ENCODE measurements around the gene SEMA4A.
"Not testable (repeated sequence)": the region's sequence is repeated elsewhere in the genome, so short reads cannot be mapped to it uniquely, and the experiment has no call there.

Gene SEMA4A

DNA sequence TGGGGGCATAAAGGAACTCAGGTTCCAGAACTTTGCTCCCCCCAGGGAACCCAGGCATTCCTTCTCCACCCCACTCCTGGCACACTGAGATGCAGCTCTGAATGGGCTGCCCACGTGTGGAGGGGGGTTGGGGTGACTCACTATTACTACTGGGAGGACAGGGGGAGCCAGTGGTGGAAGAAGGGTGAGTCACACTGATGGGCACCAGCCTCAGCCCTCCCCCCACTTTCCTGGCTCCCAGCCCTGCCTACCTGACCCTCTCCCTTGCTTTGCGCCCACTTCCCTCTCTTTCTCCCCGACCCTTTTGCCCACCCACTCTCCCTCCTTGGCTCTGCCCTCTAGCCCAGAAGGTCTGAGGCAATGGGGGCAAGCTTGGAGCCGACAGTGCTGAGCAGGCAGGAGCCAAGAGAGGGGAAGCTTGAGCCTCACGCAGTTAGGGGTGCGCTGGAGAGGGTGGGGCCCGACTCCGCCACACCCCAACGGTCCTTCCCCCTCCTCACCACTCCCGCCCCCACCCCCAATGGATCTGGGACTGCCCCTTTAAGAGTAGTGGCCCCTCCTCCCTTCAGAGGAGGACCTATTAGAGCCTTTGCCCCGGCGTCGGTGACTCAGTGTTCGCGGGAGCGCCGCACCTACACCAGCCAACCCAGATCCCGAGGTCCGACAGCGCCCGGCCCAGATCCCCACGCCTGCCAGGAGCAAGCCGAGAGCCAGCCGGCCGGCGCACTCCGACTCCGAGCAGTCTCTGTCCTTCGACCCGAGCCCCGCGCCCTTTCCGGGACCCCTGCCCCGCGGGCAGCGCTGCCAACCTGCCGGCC is 39.1 kb upstream of the SEMA4A start, which contains the start of gene LMNA:
LMNA (plus strand) TSS at position 611 of the 818 bp plus-strand sequence. CDS start 208 bp downstream, outside the sequence.
- H3K27ac ChIP-seq, result peak within 1 kb of the TSS; percentile 80
- DNase-seq, result peak; percentile 89

DNA sequence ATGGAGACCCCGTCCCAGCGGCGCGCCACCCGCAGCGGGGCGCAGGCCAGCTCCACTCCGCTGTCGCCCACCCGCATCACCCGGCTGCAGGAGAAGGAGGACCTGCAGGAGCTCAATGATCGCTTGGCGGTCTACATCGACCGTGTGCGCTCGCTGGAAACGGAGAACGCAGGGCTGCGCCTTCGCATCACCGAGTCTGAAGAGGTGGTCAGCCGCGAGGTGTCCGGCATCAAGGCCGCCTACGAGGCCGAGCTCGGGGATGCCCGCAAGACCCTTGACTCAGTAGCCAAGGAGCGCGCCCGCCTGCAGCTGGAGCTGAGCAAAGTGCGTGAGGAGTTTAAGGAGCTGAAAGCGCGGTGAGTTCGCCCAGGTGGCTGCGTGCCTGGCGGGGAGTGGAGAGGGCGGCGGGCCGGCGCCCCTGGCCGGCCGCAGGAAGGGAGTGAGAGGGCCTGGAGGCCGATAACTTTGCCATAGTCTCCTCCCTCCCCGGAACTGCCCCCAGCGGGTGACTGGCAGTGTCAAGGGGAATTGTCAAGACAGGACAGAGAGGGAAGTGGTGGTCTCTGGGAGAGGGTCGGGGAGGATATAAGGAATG is 38.4 kb upstream of the SEMA4A start:
- H3K27ac ChIP-seq, result peak overlapping the region; percentile 80
- H3K36me3 ChIP-seq (replicated peaks), result peaks cover 9% of the 10 kb centered on the region
- H3K27me3 ChIP-seq (replicated peaks), result no peaks in the 10 kb centered on the region
- in situ Hi-C loops (cut with HindIII; ENCODE audit: low pct_ligation_motif_present, low sequenced_read_pairs), result no loop called here
- DNase-seq, result no peak
- TF ChIP-seq, protein P1, sequence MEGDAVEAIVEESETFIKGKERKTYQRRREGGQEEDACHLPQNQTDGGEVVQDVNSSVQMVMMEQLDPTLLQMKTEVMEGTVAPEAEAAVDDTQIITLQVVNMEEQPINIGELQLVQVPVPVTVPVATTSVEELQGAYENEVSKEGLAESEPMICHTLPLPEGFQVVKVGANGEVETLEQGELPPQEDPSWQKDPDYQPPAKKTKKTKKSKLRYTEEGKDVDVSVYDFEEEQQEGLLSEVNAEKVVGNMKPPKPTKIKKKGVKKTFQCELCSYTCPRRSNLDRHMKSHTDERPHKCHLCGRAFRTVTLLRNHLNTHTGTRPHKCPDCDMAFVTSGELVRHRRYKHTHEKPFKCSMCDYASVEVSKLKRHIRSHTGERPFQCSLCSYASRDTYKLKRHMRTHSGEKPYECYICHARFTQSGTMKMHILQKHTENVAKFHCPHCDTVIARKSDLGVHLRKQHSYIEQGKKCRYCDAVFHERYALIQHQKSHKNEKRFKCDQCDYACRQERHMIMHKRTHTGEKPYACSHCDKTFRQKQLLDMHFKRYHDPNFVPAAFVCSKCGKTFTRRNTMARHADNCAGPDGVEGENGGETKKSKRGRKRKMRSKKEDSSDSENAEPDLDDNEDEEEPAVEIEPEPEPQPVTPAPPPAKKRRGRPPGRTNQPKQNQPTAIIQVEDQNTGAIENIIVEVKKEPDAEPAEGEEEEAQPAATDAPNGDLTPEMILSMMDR (IDR thresholded peaks at IDR 0.05; ENCODE audit: low read depth, low read length, missing control alignments), result no peak
- H3K4me3 ChIP-seq (ENCODE audit: low read depth, low read length), result peak overlapping the region; percentile 100

More for the DNA sequence above, 39.1 kb upstream of the SEMA4A start, which contains the start of gene LMNA:
- Histone ChIP-seq H3K27me3 (replicated peaks) (no peaks in the 10 kb centered on the region), H3K4me3 (ENCODE audit: low read depth, low read length) (peak within 1 kb of the TSS; percentile 100), H3K36me3 (replicated peaks) (peaks cover 6% of the 10 kb centered on the region)
- TF ChIP-seq, protein P1 (IDR thresholded peaks at IDR 0.05; ENCODE audit: low read depth, low read length, missing control alignments), result no peak
- in situ Hi-C loops (cut with HindIII; ENCODE audit: low pct_ligation_motif_present, low sequenced_read_pairs), result no loop called here

DNA sequence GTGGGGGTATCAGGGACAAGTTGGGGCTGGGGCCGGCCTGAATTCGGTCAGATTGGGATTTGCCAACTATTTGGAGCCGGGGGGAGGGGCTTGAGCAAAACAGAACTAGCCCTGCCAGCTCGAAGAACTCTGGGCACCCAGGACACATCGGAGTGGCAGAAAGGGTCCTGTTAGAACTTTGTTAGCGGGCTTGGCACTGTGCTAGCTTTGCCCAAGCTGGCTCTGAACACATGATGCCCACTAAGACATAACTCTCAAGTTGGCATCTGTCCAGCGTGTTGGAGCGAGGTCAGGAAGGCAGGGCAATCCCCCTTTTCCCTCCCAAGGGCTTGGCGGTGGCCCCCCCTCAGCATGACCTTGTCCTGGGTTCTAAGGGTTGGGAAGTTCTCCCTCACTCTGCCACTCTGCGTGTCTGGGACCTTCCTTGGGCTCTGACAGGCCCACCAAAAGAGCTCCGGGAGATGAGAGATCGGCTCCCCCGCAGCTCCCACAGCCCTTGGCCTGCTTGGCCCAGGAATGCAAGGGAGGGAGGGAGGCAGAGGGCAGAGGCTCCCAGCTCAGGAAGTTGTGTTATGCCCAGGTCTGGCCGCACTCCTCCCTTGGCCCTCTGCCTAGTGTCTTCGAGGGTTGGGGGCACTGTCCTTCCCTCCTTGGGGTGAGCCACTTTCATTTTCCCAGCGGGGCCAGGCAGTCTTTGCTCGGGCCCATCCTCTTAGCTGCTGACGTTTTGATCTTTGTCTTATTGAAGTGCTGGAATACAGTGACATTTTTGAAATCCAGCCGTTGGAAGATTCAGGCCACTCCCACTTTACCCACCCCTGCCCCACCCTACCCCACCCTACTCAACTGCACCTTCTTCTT is 37.6 kb upstream of the SEMA4A start:
- in situ Hi-C loops (cut with HindIII; ENCODE audit: low pct_ligation_motif_present, low sequenced_read_pairs), result no loop called here
- Histone ChIP-seq H3K27me3 (replicated peaks) (no peaks in the 10 kb centered on the region), H3K36me3 (replicated peaks) (peaks cover 12% of the 10 kb centered on the region), H3K27ac (peak overlapping the region; percentile 80), H3K4me3 (ENCODE audit: low read depth, low read length) (peak overlapping the region; percentile 100)
- DNase-seq, result peak; percentile 62
- TF ChIP-seq, protein P1 (IDR thresholded peaks at IDR 0.05; ENCODE audit: low read depth, low read length, missing control alignments), result no peak

DNA sequence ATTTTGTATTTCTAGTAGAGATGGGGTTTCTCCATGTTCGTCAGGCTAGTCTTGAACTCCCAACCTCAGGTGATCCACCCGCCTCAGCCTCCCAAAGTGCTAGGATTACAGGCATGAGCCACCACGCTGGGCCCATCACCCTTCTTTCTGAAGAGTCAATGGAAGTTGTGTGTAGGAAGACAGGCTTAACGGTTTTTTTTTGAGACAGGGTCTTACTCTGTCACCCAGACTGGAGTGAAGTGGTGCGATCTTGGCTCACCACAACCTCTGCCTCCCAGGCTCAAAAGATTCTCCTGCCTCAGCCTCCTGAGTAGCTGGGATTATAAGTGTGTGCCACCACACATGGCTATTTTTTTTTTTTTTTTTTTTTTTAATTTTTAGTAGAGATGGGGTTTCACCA is 36.7 kb upstream of the SEMA4A start:
- in situ Hi-C loops (cut with HindIII; ENCODE audit: low pct_ligation_motif_present, low sequenced_read_pairs); DNase-seq; H3K27me3 ChIP-seq (replicated peaks): not testable (repeated sequence)
- peaks cover 16% of the 10 kb centered on the region for H3K36me3 ChIP-seq (replicated peaks)
- peak overlapping the region; percentile 80 for H3K27ac ChIP-seq
- peak overlapping the region; percentile 100 for H3K4me3 ChIP-seq (ENCODE audit: low read depth, low read length)

DNA sequence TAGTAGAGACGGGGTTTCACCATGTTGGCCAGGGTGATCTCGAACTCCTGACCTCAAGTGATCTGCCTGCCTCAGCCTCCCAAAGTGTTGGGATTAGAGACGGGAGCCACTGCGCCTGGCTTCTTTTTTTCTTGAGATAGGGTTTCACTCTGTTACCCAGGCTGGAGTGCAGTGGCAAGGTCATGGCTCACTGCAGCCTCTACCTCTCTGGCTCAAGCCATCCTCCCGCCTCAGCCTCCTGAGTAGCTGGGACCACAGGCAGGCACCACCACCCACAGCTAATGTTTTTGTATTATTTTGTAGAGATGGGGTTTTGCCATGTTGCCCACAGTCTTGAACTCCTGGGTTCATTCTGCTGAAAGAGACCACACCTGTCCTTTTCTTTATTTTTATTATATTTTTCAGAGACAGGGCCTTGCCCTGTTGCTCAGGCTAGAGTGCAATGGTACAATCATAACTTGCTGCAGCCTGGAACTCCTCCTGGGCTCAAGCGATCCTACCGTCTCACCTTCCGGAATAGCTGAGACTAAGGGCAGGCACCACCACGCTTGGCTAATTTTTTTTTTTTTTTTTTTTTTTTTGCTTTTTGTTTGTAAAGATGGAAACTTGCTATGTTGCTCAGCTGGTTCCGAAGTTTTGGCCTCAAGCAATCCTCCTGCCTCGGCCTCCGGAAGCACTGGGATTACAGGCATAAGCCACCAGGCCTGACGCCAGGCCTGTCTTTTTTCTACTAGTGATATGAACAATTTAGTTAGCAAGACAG is 35.8 kb upstream of the SEMA4A start:
- peak overlapping the region; percentile 39 for H3K4me3 ChIP-seq (ENCODE audit: low read depth, low read length)

More for the DNA sequence above, 35.8 kb upstream of the SEMA4A start:
- H3K27ac ChIP-seq, result peak overlapping the region; percentile 74
- no peak for DNase-seq
- no peaks in the 10 kb centered on the region for H3K27me3 ChIP-seq (replicated peaks)
- H3K36me3 ChIP-seq (replicated peaks), result peaks cover 16% of the 10 kb centered on the region
- in situ Hi-C loops (cut with HindIII; ENCODE audit: low pct_ligation_motif_present, low sequenced_read_pairs), result no loop called here
- TF ChIP-seq, protein P1 (IDR thresholded peaks at IDR 0.05; ENCODE audit: low read depth, low read length, missing control alignments), result no peak

Data from brain microvascular endothelial cell (primary cell).